GM13977 (cell line): Measurements from ENCODE around the gene ATXN7L2.

ENCODE experiments used
- DNase-seq: peaks from one replicate; pipeline ENCODE4 v3.0.0; 2012; ENCODE audit warnings: low spot score
- CTCF ChIP-seq: IDR thresholded peaks from 2 replicates; pipeline ENCODE4 v1.5.1; 2012; ENCODE audit warnings: mild to moderate bottlenecking, control low read depth; ENCODE audit not compliant: insufficient read depth; ENCODE audit errors: extremely low read depth, missing control alignments
- in situ Hi-C: fragments of 300-500 bp; cut with MboI; formaldehyde crosslinking; loops from one replicate; pipeline ENCODE4 v1.12.0; 2022; ENCODE audit warnings: low sequenced_read_pairs, low pct_unique_long_range_greater_than_20kb, mixed read lengths, inconsistent platforms; ENCODE audit not compliant: unreplicated experiment

Gene ATXN7L2

GRCh38 chr1:109490029-109490933 lies 6.6 kb downstream of the ATXN7L2 start:
- peak; percentile 82 for TF ChIP-seq CTCF
- in situ Hi-C loops, result loop anchor here (5.0 kb wide), 1 partner anchor 42 kb away; no protein-coding TSS in a partner anchor
- peak; percentile 74 for DNase-seq

DNA sequence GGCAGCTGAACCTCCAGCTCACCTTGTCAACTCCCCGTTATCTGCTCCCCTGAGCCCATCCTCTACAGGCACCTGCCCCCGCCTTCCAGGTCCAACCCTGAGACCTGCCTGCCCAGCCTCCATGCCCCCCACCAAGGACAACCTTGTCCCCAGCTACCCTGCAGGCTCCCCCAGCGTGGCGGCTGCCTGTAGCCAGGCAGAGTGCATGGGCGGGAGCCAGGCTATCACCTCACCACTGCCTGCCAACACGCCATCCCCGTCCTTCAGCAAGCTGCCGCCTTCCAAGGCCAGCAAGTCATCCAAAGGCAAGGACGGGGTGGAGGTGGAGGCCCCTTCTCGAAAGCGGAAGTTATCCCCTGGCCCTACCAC lies 7.2 kb downstream of the ATXN7L2 start:
- no peak for DNase-seq
- in situ Hi-C loops, result loop anchor here (5.0 kb wide), 1 partner anchor 41 kb away; no protein-coding TSS in a partner anchor
- no peak for TF ChIP-seq CTCF

DNA sequence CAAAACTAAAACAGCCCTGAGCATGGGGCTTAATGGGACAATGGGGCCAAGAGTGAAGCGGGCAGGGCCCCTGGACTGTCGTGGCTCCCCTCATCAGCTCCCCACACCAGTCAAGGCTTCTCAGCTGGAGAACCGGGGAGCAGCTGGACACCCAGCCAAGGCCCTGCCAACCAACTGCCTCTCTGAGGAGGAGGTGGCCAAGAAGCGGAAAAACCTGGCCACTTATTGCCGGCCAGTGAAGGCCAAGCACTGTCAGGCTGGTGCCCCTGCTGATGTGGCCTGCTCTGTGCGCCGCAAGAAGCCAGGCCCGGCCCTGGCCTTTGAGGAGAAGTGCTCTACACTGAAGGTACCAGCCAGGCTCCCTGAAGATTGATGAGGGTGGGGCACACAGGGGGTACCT lies 7.7 kb downstream of the ATXN7L2 start:
- no peak for DNase-seq
- no peak for TF ChIP-seq CTCF
- in situ Hi-C loops, result loop anchor here (5.0 kb wide), 1 partner anchor 41 kb away; no protein-coding TSS in a partner anchor

- DNase-seq, result no peak
- in situ Hi-C loops, result loop anchor here (5.0 kb wide), 1 partner anchor 40 kb away; no protein-coding TSS in a partner anchor
- TF ChIP-seq CTCF, result no peak
Measured at GRCh38 chr1:109492779-109493178, 9.1 kb downstream of the ATXN7L2 start.

- no peak for TF ChIP-seq CTCF
- in situ Hi-C loops, result loop anchor here (5.0 kb wide), 1 partner anchor 39 kb away; no protein-coding TSS in a partner anchor
- no peak for DNase-seq
Measured at GRCh38 chr1:109493227-109493626, 9.5 kb downstream of the ATXN7L2 start.

GRCh38 chr1:109493805-109494539 lies 10.3 kb downstream of the ATXN7L2 start, which contains the start of gene CYB561D1:
Gene CYB561D1 (plus strand): TSS chr1:109494094. CDS start chr1:109494140, 46 bp downstream.
- TF ChIP-seq CTCF, result peak; percentile 94
- in situ Hi-C loops, result loop anchor here (5.0 kb wide), 1 partner anchor 38 kb away; no protein-coding TSS in a partner anchor
- peak; percentile 93 for DNase-seq
